Astrocyte of the cerebellum (primary cell): ENCODE measurements around the gene FILIP1L.

ENCODE experiments used
- DNase-seq: peaks from one replicate; pipeline ENCODE4 v3.0.0-alpha.2; 2011; ENCODE audit warnings: low read depth
- H3K4me3 ChIP-seq: 2 replicates; pipeline ENCODE4 v1.5.1; 2011; ENCODE audit warnings: mild to moderate bottlenecking, low read depth, low read length, moderate library complexity
- in situ Hi-C: cut with HindIII; loops from 2 replicates; pipeline ENCODE4 v1.10.0; 2017; ENCODE audit warnings: low sequenced_read_pairs
- TF ChIP-seq, protein P1 (sequence below): IDR thresholded peaks from 2 replicates; pipeline ENCODE4 v1.5.1; 2012; ENCODE audit warnings: low read length, low read depth, moderate library complexity, mild to moderate bottlenecking; ENCODE audit errors: missing control alignments

The FILIP1L gene

DNA sequence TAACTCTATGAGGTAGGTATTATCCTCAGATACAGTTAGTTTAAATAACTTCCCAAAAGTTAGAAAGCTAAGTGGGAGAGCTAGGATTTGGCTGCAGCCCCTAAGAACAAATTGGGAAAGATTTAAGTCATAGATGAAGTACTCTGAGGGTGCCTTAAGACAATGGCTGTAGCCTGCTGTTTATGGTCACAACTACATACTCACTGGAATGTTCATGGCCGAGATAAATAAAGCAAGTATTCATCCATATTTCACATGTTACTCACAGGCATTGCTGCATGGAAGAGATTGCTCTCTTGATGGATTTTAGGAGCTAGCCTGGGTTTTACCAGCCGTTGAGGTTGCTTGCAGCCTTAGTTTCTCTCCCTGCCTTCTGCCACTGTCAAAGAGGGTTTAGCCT is 151.6 kb downstream of the FILIP1L start:
- no peak overlapping the region for H3K4me3 ChIP-seq
- peak; percentile 86 for DNase-seq
- TF ChIP-seq, protein P1, sequence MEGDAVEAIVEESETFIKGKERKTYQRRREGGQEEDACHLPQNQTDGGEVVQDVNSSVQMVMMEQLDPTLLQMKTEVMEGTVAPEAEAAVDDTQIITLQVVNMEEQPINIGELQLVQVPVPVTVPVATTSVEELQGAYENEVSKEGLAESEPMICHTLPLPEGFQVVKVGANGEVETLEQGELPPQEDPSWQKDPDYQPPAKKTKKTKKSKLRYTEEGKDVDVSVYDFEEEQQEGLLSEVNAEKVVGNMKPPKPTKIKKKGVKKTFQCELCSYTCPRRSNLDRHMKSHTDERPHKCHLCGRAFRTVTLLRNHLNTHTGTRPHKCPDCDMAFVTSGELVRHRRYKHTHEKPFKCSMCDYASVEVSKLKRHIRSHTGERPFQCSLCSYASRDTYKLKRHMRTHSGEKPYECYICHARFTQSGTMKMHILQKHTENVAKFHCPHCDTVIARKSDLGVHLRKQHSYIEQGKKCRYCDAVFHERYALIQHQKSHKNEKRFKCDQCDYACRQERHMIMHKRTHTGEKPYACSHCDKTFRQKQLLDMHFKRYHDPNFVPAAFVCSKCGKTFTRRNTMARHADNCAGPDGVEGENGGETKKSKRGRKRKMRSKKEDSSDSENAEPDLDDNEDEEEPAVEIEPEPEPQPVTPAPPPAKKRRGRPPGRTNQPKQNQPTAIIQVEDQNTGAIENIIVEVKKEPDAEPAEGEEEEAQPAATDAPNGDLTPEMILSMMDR: no peak
- in situ Hi-C loops: no loop called here

DNA sequence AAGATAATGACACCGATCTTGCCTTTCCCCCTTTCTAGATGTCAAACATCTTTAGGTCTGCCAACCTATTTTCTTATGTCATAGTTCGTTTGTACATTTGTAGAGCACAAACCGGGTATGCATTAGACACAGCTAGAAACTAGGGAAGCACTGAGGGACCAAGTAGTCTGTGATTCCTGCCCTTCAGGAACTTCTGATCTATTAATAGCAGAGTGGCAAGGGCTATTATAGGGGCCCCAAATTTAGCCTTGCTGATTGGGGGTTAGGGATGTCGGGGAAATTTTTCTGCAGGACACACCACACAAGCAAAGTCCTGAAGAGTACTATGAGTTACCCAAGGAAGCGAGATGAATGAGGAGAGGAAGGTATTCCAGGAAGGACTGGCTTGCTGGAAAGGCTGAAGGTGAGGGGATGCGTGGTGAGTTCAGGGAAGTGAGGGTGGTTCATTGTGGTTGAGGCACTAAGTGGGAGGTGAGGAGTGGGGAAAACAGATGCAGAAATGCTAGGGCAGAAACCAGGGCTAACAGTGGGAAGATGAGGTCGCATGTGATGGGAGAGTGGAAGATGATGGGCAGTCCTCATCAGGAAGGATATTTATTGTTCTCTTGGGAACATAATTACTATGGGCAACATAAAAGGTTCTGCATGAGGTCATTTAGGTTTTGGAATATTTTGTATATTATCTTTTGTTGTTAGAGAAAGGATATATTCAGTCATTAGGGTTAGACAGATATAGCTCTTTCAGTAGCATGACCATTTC is 152.4 kb downstream of the FILIP1L start:
- DNase-seq: no peak
- TF ChIP-seq, protein P1: no peak
- H3K4me3 ChIP-seq: no peak overlapping the region
- in situ Hi-C loops: no loop called here

- DNase-seq: no peak
- in situ Hi-C loops: no loop called here
- no peak overlapping the region for H3K4me3 ChIP-seq
These were observed 153.4 kb downstream of the FILIP1L start for GRCh38 chr3:99960941-99961340.

GRCh38 chr3:99960123-99960878 is 154.0 kb downstream of the FILIP1L start:
- no peak for DNase-seq
- no peak overlapping the region for H3K4me3 ChIP-seq
- TF ChIP-seq, protein P1: no peak
- in situ Hi-C loops: no loop called here

More at GRCh38 chr3:99960941-99961340, 153.4 kb downstream of the FILIP1L start:
- TF ChIP-seq, protein P1: no peak

GRCh38 chr3:99958222-99958912 is 155.9 kb downstream of the FILIP1L start:
- no peak for DNase-seq
- TF ChIP-seq, protein P1: no peak
- in situ Hi-C loops: no loop called here
- H3K4me3 ChIP-seq: no peak overlapping the region

DNA sequence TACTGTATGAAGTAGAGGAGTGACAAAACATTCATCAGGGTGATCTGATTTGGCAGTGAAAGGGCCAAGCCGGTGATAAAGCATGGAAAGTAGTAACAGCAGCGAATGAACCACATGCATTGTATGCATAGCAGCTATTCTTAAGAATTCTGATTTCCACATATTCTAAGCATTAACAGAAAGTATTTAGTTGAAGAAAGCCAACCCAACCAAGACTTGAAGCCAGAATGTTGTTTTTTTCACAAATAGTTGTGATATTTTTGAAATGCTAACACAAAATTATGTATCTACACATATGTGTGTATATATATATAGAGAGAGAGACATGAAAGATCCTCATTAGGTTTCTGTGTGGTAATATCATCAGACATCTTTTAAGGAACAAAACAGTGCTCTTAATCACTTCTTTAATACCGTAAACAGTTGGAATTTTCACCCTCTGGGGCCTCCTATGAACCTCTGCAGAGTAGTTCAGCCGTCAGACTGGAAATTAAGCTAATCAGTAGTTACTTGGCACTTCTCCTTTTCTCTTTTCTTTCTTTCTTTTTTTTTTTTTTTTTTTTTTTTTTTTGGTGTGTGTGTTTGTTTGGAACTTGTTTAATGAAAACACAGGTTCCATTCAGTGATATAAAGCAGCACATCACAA is 157.0 kb downstream of the FILIP1L start:
- H3K4me3 ChIP-seq: no peak overlapping the region
- no peak for DNase-seq
- TF ChIP-seq, protein P1: no peak
- in situ Hi-C loops: no loop called here
